Activated T-cell treated with anti-CD3 and anti-CD28 coated beads for 48 hours (primary cell): ENCODE results near the gene PAIP2.
"Not testable (repeated sequence)": the region's sequence is repeated elsewhere in the genome, so short reads cannot be mapped to it uniquely, and the experiment has no call there.

ENCODE experiments used
- DNase-seq: peaks from one replicate; pipeline ENCODE4 v3.0.0-alpha.2; 2020; ENCODE audit warnings: low read depth

PAIP2 gene

DNA sequence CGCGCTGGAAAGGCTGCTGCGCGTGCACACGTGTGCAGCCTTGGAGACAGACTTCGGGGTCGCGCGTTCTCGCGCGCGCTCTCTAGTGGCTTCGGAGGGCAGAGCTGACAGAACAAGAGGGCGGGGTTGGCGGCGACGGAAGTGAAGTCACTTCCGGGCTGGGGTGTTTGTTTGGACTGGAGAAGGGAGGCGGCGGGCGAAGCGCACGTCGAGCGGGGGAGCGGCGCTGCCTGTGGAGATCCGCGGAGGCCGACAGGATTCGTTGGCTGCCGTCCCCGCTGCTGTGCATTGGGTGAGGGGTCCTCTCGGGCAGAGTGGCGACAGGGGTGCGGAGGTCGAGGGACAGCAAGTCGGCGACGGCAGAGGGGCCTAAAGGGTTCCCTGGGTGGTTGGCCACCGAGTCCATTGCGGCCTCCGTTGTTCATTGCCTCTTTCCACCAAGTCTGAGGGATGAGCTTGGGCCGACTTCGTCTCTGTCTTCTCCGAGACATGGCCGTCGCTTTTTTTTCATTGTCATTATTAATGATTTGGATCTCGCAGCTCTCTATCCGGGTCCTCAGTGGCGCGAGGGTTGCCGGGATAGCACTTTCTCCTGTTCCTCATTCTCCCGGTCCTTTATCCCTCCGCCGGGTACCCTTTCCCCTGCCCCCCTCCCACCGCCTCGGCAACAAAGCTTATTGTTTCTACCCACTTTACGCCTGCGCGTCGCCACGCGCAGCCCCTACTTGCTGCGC, at the start of gene PAIP2:
Gene PAIP2, plus strand, starts transcription at position 166 of the 734 bp plus-strand sequence. CDS start 21,931 bp downstream, outside the sequence.
- DNase-seq = peak; percentile 96

- no peak for DNase-seq
Observed at GRCh38 chr5:139293202-139293506, 48.5 kb upstream of the PAIP2 start.

GRCh38 chr5:139293507-139294373, 47.9 kb upstream of the PAIP2 start, which contains the start of gene MATR3:
Gene MATR3 (plus strand): TSS chr5:139293740. CDS start chr5:139307416, 13,676 bp downstream.
- peak; percentile 91 for DNase-seq

DNA sequence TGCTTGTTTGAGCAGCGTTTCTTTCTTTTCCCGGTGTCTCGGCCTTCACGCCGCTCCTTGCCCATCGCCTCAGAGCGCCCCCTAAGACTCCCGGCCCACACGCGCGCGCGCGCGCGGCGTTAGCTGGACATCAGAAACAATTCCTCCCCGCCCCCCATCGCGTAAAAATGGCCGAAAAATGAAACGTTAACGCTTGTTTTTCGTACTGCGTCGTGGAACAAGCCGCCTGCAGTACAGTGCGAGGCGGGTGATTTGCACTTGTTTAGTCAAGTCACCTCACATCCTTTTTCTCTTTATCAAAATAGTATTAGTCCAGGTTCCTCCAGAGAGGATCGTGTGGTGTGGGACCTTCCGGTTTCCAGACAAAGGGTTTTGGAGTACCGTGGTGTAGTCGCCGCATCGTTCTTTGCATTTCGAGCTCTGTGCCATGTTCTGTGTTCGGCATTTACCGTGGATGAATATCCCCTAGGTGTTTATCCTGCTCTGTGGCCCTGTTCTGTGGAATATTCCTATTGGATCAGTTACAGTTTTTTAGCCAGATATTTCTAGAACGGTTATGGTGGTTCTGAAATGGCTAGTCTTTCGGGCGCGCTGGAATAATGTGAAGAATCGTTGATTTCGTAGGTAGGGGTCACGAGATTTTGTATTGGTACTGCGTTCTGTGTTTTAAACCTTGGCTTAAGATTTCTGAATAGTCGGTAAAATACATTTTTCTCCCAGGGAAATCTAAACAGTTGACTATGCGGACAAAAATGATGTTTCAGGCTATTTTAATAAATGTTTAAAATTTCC, 47.1 kb upstream of the PAIP2 start:
- no peak for DNase-seq

- DNase-seq = no peak
Observed at GRCh38 chr5:139295346-139296057, 46.2 kb upstream of the PAIP2 start.

- DNase-seq = no peak
Observed at GRCh38 chr5:139296198-139296597, 45.5 kb upstream of the PAIP2 start.

DNA sequence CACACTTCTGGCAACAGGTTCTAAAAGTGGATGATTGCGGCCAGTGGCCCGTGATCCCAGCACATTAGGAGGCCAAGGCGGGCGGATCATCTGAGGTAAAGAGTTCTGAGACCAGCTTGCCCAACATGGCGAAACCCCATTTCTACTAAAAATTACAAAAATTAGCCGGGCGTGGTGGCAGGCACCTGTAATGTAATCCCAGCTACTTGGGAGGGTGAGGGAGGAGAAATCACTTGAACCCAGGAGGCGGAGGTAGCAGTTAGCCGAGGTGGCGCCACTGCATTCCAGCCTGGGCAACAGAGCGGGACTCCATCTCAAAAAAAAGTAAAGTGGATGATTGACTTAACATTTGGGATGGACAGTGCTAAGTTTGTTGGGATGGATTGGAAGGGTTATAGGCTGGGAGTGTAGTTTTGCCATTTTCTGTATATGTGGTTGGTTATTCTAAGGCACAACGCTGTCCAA, 44.8 kb upstream of the PAIP2 start:
- DNase-seq = no peak

DNA sequence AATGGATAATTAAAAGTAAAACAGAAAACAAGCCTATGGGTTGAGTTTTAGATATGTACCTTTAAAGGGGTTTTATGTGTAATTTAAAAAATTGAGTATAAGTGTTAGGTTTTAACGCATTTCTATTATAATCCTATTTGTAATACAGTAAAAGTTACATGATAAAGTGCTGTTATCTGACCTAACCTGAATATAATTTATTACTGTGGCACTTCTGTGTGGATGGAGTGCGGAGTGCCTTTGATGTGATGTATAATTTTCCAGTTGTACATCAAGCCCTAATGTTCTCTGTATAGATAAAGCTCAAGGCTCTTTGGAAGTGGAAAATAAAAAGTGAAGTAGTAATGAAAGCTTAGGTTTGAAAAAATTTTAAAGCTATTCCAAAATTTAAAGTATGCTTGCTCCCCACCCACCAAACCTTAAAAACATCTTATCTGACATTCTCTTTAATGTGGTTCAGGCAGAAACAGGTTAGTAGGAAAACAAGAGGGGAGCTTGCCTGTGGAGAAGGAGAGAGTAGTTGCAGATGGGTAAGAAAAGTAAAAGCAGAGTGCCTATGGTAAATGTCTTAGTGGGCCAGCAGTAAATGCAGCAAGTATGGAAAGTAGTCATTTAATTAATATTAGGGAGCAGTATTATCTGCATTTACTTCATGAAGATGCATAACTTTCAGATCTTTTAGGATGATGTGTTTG, 44.1 kb upstream of the PAIP2 start:
- DNase-seq = no peak

- no peak for DNase-seq
Observed at GRCh38 chr5:139298242-139298641, 43.4 kb upstream of the PAIP2 start.

- no peak for DNase-seq
Observed at GRCh38 chr5:139299486-139299885, 42.2 kb upstream of the PAIP2 start.

- DNase-seq = no peak
Observed at GRCh38 chr5:139301808-139302499, 39.7 kb upstream of the PAIP2 start.

- DNase-seq = no peak
Observed at GRCh38 chr5:139304391-139305324, 37.0 kb upstream of the PAIP2 start.

GRCh38 chr5:139306197-139306596, 35.5 kb upstream of the PAIP2 start:
- no peak for DNase-seq

DNA sequence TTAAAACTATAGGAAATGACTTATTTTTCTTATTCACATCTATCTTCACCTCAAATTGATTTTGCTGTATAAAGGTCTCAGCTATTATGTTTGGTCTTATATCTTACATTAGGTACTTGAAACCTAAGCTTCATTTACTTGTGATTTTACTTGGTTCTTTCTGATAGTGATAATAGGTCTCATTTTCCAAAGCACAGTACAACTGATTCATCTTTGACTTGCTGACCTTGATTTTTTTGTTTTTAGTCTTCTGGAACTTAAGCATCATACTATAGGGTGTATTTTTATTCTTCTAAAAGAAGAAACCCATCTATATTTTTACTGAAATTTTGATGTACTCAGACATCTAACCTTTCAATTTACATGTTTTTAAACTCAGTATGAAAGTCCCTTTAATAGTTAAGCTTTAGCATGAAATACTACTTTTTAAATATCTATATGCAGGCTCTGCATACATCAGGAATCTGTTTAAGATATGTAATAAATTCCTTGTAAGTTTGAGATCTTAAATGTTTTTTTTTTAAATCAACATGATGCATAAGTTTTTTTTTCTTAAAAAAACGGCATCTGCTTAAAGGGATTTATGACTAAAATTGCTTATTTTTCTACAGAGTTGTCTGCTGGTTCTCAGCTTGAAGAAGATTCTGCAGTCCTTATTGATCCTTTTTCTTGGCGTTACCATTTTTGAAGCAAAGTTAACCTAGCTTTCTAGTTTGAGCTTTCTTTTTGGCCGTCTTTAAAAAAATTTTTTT, 34.9 kb upstream of the PAIP2 start:
- no peak for DNase-seq

DNA sequence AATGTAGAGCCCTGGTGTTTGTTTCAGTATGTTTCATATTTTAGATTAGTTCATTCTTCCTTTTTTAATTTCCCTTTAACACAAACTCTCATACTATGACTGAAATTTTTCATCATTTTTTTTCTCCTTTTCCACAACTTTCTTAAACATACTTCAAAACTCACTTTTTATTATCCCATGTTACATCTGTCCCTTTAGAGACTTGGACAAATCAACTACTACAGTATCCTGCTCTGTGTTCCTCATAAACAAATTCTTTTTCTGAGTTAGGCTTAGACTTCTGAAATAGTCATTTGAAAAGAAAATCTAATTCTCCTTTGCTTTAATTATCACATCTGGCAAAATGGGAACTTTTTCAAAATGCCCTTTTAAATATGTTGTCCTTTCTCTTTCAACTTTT, 32.9 kb upstream of the PAIP2 start:
- DNase-seq = no peak

DNA sequence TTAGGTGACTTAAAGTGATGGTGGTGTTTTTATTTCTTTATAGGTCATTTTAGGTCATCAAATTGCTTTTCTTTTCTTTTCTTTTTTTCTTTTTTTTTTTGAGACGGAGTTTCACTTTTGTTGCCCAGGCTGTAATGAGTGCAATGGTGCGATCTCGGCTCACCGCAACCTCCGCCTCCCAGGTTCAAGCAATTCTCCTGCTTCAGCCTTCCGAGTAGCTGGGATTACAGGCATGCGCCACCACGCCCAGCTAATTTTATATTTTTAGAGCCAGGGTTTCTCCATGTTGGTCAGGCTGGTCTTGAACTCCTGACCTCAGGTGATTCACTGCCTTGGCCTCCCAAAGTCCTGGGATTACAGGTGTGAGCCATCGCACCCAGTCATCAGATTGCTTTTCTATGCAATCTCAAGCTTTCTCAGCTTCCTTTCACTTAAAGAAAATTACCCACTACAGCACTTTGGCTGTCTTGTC, 30.9 kb upstream of the PAIP2 start:
- DNase-seq = not testable (repeated sequence)

DNA sequence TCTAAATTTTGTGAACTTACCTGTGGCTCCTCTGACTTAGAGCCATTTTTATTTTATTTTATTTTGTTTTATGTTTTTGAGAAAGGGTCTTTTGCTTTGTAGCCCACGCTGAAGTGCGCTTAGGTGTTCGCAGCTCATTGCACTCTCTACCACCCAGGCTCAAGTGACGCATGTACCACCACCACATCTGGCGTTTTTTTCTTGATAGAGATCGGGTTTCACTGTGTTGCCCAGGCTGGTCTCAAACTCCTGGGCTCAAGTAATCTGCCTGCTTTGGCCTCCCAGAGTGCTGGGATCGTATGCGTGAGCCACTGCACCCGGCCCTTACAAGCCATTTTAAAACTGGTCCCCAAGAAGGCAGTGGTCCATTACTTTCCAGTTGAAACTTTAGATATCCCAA, 29.6 kb upstream of the PAIP2 start:
- no peak for DNase-seq

- DNase-seq = no peak
Observed at GRCh38 chr5:139314276-139314675, 27.4 kb upstream of the PAIP2 start.
